Measurements from ENCODE around the gene SCRT2.

SCRT2 gene

GRCh38 chr20:672963-673602 lies 2.5 kb downstream of the SCRT2 start:
- no peak for DNase-seq (ENCODE audit: low read depth)

- DNase-seq (ENCODE audit: low read depth): no peak
These were observed 4.2 kb downstream of the SCRT2 start for GRCh38 chr20:671252-672030.

- no peak for DNase-seq (ENCODE audit: low read depth)
These were observed 6.0 kb downstream of the SCRT2 start for GRCh38 chr20:669573-669972.

- DNase-seq (ENCODE audit: low read depth): no peak
These were observed 7.0 kb downstream of the SCRT2 start for GRCh38 chr20:668638-669037.

- DNase-seq (ENCODE audit: low read depth): no peak
These were observed 7.6 kb downstream of the SCRT2 start for GRCh38 chr20:668050-668449.

GRCh38 chr20:667351-668034 lies 8.1 kb downstream of the SCRT2 start:
- peak; percentile 50 for DNase-seq (ENCODE audit: low read depth)

- no peak for DNase-seq (ENCODE audit: low read depth)
These were observed 8.7 kb downstream of the SCRT2 start for GRCh38 chr20:666877-667276.

- DNase-seq (ENCODE audit: low read depth): no peak
These were observed 10.3 kb downstream of the SCRT2 start for GRCh38 chr20:665276-665675.

GRCh38 chr20:664576-664975 lies 11.0 kb downstream of the SCRT2 start:
- DNase-seq (ENCODE audit: low read depth): no peak

GRCh38 chr20:664151-664550 lies 11.5 kb downstream of the SCRT2 start:
- no peak for DNase-seq (ENCODE audit: low read depth)

- no peak for DNase-seq (ENCODE audit: low read depth)
These were observed 12.1 kb downstream of the SCRT2 start for GRCh38 chr20:663315-664090.

GRCh38 chr20:662277-663192 lies 13.1 kb downstream of the SCRT2 start:
- DNase-seq (ENCODE audit: low read depth): no peak

- no peak for DNase-seq (ENCODE audit: low read depth)
These were observed 13.9 kb downstream of the SCRT2 start for GRCh38 chr20:661474-662270.

GRCh38 chr20:658731-659291 lies 16.8 kb downstream of the SCRT2 start:
- no peak for DNase-seq (ENCODE audit: low read depth)

GRCh38 chr20:658202-658601 lies 17.4 kb downstream of the SCRT2 start:
- DNase-seq (ENCODE audit: low read depth): no peak

- DNase-seq (ENCODE audit: low read depth): no peak
These were observed 19.6 kb downstream of the SCRT2 start for GRCh38 chr20:655726-656624.

GRCh38 chr20:654417-654750 lies 21.2 kb downstream of the SCRT2 start:
- no peak for DNase-seq (ENCODE audit: low read depth)

GRCh38 chr20:653590-654416 lies 21.8 kb downstream of the SCRT2 start:
- DNase-seq (ENCODE audit: low read depth): no peak
